Measurements from ENCODE around the gene SMIM23.
"Not testable (repeated sequence)": the region's sequence is repeated elsewhere in the genome, so short reads cannot be mapped to it uniquely, and the experiment has no call there.

Gene SMIM23

DNA sequence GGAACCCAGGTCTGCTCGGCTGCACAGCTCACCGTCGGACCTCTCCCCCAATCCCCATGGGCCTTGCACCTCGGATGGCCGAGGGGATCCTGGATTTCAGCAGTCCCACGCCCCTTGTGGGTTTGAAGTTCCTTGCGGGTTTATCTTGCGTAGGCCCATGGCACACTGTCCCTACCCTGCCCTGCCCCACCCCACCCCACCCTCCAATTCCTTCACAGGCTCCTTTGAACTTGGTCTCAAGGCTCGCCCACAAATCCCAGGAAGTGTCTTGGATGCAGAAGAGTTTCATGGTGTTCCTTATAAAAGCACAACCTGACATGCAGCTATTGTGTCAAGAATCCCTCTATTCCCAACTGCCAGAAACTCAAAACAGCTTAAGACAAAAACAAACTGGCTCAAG lies 11.2 kb upstream of the SMIM23 start:
- no peak for DNase-seq

DNA sequence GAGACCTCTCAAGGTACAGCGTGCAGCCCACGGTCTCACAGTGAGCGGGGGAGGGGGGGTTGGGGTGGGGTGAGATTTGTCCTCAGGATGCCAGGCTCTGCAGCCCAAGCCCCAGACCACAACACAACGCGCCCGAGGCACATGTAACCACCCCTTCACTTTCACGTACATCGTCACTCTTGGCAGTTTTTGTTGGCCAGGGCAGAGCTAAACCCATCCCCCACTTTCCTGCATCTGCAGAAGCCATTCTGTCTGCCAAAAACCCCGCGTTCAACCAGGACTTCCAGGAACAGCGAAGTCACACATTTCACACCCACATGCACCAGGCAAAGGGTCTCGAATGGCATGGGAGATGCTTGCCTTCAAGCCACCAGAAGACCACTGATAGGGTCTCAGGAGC lies 9.4 kb upstream of the SMIM23 start:
- no peak for DNase-seq

DNA sequence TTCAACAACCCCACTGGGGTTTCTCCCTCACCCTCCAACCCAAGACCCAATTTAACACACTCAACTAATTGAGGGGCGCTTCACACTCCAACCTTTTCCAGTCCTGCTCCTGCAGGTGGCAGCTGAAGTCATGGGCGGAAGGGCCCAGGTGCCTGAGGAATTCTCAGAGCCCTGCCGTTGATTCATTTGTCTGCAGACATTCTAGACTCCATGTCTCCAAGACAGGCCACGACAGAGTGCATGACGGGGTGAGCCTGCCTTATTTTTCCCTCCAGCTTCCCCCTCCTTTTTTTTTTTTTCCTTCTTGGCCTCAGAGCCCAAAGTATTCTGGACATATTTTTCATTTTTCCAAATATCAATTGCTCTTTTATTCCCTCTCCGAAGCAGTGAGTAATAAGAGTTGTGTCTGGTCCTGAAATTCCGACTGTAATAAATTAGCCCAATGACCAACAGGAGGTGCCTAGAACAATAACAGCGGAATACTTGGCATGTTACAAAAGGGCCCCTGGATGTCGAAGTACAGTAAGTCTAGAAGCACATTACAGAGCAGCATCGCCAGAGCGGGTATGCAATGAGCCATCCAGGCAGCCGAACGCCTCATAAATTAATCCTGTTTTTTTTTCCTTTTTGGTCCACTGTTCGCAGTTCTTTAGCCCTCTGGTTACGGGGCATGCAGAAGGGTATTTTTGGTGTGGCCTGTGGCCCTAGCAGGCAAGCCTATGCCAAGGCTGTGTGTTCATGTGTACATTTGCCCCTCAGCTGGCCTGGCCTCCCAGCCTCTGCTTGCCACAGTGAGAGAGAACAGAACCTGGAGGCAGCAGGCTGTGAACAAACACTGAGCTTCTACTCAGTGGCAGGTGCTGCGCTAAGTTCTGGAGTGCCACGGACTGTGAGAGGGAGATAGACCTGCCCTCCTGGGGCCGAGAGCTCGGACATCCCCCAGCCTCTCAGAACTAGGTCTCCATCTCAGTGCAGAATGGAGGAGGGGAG lies 8.6 kb upstream of the SMIM23 start:
- no peak for DNase-seq

DNA sequence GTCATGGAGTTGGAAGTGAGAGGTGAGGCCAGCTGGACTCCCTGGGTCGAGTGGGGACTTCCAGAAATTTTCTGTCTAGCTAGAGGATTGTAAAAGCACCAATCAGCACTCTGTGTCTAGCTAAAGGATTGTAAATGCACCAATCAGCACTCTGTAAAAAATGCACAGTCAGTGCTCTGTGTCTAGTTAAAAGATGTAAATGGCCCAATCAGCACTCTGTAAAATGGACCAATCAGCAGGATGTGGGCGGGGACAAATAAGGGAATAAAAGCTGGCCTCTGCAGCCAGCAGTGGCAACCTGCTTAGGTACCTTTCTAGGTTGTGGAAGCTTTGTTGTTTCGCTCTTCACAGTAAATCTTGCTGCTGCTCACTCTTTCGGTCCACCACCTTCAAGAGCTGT lies 3.9 kb upstream of the SMIM23 start:
- DNase-seq = not testable (repeated sequence)

DNA sequence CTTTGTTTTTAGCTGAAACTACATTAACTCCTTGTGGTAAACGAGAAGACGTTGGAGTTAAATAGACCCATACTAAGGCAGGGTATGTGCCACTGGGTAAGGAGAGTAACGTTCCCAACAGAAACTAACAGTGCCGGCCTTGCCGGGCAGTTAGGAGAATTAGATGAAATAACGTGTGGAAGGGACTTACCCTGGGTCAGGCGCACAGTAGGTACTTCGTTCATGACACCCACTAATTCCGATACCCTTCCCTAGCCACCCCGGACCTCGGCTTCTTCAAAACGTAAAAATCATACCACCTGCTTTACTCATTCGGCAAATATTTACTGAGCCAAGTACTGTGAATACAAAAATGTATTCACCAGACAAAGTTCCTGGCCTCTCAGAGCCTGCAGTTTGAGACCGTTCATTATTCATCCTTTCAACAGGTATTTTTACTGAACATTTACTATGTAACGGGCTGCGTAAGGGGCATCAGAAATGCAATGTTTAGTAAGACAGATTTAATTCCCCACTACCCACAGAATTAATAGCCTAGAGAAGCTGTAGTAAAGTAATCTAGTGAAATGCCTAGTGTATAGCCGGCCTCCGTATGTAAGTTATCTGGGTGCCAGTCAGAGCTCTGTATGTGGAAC lies 3.2 kb upstream of the SMIM23 start:
- DNase-seq = no peak

DNA sequence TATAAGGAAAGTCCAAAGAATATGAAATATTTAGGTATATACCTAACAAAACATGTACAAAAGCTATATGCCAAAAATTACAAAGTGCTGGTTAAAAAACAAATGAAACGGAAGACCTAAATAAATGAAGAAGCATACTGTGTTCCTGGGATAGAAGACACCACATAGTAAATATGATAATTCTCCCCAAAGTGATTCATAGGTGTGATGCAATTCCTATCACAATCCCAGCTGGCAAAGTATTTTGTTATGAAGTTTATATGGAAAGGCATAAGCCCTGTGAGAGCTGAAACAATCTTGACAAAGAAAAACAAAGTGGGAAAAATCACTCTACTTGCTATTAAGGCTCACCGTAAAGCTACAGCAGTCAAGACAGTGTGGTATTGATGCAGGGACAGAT lies 2.6 kb upstream of the SMIM23 start:
- DNase-seq = no peak

DNA sequence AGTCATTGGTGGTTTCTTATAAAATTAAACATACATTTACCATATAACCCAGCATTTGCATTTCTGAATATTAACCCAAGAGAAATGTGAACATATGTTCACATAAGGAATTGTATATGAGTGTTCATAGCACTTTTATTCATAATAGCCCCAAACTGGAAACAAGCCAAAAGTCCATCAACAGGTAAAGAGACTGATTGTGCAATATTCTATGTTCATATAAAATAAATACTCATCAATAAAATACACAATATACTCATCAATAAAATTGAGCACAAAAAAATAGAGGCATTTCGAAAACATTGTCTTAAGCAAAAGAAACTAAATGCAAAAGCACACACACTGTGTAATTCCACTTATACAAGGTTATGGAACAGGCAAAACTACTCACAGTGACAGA lies 3.7 kb downstream of the SMIM23 start:
- no peak for DNase-seq

DNA sequence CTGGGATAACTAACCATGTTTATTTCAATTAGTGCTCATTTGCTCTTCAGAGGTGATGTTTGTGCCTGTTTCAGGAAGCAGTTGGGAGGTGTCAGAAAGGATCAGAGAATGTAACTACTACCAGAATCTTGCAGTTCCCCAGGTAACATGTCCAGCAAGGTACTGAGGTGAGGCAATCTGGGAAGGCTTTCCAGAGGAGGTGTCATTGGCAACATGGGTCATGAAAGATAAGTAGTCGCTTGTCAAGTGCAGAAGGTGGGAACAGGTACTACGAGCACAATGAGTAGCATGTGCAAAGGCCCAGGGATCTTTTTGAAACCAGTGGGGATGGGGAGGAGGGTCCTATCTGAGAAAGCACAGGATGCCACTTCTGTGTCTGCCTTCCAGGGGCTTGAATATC lies 4.8 kb downstream of the SMIM23 start:
- DNase-seq = no peak

DNA sequence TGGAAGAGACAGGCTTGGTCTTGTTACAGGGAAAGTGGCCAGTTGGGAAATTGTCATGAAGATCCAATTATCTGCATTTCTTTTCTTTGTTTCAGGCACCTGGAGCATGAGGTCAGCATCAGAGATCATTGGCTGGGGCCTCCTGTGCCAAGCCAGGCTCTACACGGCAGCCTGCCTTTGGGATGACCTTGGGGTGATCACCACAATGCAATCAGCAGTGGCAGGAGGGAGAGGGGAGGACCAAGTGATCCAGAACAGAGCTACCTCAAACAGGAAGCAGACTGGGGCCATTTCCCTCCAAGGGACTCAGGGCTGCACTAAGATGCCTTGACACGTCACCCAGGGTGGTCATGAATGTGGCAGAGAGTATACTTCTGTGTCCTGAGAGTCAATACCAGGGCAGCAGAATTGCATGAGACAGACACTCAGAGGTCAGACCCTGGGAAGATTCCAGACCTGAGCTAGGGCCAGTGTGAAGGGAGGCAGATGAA lies 8.9 kb downstream of the SMIM23 start:
- no peak for DNase-seq

DNA sequence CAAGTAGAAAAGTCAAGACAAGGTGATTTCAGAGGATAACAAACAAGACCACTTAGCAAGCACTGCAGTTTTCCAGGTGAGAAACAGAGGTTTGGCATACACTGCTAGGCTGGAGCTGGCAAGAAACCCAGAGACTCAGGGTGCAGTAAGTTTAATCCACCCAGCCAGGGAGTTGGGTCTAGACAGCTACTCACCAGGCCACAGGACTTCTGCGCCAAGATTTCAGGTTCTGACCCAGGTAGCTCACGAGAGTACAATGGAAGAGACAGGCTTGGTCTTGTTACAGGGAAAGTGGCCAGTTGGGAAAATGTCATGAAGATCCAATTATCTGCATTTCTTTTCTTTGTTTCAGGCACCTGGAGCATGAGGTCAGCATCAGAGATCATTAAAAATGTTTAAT lies 9.8 kb downstream of the SMIM23 start:
- no peak for DNase-seq

DNA sequence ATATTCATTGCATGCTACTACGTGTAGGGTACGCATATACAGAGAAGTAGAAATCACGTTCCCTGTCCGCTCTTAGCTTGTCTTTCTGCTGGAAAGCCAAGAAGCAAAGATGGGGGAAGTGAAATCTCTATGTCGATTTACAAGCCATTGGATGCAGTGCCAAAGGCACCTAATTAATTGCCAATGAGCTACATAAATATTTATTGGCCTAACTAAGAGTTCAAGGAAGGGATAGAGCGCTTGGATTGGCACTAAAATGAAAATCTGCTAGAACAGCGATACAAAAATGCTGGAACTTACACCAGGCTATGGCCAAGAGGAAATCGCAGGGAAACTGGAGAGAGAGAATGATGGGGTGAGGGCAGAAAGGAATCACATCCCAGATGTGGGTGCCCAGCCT lies 10.8 kb downstream of the SMIM23 start:
- DNase-seq = no peak

DNA sequence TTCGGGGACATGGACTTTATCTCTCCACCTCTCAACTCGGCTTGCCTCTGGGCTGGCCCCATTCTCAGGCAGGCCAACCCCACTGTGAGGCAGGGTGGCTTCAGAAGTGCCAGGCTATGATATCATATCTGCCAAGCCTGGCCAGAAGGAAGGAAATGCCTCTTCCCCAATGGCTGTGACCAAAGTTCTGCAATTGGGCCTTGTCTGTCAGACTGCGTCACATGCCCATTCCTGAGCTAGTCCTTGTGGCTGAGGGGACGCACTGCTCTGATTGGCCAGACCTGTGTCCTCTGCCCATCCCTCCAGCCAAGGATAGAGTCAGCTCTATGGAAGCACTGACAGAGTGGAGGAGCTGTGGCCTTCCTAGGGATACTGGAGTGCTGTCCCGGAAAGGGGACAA lies 11.9 kb downstream of the SMIM23 start:
- DNase-seq = no peak

DNA sequence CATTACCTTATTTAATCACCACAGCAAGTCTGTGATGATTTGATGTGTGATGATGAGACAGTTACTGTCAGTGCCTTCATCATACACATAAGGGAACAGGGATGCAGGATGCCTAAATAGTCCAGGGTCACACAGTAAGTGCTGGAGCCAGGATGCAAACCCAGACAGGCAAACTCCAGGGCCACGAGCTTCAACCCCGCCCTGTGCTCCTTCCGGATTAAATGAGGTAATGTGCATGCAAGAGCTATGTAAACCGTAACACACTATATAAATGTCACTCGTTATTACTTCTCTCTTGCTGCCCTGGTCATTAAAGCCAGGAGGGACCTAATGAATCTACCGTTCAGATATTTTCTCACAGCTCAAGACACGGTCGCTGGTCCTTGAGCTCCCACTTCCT lies 12.8 kb downstream of the SMIM23 start:
- DNase-seq = no peak

DNA sequence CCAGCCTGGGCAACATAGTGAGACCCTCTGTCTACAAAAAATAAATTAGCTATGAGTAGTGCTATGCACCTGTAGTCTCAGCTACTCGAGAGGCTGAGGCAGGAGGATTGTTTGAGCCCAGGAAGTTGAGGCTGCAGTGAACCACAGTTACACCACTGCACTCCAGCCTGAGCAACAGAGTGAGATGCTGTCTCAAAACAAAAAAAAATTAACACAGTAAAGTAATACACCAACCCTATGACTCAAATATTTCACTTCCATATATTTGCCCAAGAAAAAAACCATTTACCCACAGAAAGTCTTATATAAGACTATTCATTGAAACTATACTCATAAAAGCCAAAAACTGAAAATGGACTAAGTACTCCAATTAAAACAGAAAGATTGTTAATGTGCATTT lies 16.2 kb downstream of the SMIM23 start:
- no peak for DNase-seq

DNA sequence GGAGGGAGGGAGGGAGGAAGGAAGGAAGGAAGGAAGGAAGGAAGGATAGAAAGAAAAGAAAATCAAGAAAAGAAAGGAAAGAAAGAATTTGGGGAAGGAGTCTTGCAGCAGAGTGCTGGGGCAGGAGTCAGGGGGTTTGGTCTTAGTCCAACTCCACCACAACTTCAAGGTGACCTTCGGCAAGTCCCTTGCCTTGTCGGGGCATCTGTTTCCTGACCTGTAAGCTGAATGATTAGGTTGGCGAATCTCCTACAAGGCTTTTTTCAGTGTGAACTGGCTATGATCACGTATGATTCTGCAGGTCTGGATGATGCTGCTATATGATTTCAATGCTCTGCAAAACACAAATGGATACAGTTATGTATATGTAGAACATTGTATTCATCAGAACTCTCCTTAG lies 20.1 kb downstream of the SMIM23 start:
- no peak for DNase-seq

DNA sequence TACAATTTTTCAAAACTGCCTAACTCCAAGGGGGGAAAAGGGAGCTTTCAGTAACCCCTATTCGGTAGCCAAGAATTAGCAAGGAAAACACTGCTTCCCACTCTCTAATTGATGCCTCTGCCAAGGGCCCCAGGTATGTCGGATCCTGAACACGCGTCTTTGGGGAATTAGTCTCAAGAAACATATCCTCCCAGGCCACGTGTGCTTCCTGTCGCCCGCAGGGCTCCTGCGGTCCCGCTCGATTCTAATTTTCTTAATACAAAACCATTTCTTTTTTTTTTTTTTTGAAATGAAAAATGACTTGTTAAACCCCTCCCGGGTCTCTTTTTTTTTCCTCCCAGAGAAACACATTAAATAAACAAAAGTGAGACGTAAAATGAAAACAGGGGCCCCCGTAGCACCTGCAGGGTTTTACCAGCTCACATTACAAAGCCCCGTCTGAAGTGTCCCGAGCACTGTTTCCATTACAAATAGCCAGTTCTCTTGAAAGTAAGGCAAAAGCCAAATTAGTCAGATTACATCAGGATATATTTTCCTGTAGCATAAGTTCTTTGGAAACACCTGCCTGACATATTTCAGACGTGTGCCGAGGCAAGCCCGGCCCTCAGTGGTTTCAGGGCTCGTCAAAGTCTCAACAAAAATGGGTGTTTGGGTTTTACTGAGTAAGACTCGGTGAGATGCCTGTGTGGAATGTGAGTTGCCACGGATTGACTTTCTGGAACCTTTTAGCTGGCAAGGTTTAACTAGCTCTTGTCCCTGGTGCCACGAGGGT lies 21.5 kb downstream of the SMIM23 start:
- DNase-seq = no peak

DNA sequence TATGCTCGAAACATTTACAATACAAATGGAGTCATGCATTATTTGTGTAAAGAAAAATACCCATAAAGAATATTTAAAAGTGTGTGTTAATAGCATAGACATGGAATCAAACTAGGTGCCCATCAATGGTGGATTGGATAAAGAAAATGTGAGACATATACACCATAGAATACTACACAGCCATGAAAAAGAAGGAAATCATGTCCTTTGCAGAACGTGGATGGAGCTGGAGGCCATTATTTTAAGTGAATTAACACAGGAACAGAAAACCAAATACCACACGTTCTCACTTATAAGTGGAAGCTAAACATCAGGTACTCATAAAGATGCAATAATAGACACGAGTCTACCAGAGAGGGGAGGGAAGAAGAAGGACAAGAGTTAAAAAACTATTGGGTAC lies 22.8 kb downstream of the SMIM23 start:
- no peak for DNase-seq

DNA sequence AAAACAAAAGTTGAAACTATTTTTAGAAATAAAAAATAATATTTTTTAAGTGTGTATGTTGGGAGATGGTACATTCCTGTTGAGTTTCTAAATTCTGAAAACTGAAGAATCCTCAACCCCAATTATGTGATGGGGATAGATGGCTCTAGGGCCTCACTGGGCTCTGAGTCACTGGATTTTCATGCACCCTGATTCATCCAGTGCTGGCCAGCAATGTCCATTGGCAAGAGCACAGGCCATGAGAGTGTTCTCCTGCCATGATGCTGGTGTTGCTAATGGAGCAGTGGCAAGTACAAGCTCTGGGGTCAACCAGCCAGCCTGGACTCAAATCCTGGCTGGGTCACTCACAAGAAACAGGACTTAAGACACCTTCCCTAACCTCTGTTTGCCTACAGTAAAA lies 23.3 kb downstream of the SMIM23 start:
- no peak for DNase-seq

DNA sequence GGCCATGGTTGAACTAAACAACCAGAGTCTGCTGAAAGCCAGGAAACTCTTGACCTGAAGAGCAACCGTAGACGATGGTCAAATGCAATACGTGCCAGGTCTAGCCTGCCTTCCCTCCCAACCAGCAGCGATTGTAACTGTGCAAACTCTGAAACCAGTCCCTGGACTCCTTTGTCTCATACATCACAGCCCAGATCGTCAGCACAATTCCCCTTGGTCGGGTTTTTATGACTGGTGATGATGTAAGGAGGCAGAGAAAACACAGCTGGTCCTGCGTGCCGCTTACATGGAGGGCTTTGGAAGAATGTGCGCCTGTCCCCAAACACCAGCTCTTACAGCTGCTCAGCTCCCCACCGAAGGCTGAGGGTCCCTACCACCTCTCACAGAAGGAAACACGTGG lies 24.6 kb downstream of the SMIM23 start:
- DNase-seq = no peak

DNA sequence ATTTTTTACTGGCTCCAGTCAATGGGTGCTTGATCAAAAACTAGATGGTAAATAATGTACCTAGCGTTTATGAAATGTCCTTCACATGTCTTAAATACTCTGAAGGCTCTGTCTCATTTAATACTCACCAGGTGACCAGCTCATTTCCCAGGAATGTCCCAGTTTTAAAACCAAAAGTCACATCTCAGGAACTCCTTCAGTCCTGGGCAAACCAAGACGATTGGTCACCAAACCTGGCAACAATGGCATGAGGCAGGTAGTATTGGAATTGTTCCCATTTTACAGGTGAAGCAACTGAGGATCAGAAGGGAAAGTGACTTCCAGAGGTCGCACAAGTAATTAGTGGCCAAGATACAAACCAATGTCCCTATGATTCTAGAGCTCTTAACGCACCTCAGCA lies 27.7 kb downstream of the SMIM23 start:
- DNase-seq = no peak

DNA sequence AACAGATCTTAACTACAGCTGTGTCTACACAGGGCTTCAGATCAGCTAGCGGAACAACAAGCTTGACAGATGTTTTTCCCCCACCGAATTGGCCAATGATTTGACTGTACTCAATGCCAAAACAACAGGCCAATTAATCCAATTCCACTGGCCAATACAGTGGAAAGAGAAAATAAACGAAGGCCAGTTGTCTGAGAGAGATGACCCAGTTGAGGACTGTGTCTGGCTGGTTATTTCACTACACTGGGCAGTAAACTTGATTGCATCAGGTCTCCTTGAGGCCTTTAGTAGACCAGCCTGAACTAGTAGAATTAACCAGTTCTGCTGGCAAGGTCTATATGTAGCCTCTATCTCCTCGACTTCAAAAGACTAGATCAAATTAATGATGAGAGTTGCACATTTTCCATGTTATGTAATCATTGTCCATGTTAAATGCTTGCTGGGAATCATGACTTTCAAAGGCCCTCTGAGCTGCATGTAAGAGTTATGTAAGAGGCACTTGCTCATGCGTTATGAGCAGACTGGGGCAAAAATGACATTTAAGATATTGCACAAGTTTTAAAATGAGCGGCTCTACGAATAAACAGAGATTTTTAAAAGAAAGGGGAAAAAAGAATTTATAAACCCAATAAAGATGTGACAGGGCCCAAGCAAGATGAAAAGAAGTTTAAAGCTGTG lies 28.3 kb downstream of the SMIM23 start:
- DNase-seq = no peak

DNA sequence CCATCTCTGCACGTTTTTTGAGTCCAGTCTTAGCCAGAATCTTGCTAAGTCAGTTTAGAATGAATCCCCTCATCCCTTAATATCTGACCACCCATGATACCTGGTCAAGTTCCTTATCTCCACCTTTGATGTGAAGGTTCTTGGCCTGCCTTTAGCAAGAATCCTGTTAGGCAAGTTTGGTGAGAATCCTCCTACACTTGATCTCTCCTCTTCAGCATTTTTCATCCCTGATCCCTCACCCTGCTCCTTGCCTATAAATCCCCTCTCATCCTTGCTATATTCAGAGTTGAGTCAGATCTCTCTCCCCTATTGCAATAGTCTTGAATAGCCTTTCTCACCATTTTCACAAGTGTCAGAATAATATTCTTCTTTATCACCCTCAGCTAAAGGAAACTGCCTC lies 31.0 kb downstream of the SMIM23 start:
- DNase-seq = no peak

DNA sequence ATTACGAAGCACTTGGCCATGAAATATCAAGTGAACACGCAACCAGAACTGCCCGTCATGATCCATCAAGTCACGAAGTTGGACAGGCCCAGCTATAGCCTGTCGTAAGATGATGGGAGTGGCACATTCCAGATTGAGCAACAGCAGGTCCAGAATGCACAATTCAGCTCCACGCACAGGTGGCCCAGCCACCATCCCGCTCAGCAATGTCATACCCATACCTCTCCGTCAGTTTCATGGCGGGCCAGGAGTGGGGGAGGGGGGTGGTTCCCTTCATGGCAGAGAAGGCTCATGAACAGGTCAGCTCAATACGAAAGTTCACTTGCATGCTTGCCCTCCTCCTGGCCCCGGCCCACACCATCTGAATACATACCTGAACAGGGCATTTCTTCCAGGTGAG lies 34.9 kb downstream of the SMIM23 start:
- no peak for DNase-seq
